Measurements from ENCODE around the gene ZDHHC11.
"Not testable (repeated sequence)": the region's sequence is repeated elsewhere in the genome, so short reads cannot be mapped to it uniquely, and the experiment has no call there.

The ZDHHC11 gene

DNA sequence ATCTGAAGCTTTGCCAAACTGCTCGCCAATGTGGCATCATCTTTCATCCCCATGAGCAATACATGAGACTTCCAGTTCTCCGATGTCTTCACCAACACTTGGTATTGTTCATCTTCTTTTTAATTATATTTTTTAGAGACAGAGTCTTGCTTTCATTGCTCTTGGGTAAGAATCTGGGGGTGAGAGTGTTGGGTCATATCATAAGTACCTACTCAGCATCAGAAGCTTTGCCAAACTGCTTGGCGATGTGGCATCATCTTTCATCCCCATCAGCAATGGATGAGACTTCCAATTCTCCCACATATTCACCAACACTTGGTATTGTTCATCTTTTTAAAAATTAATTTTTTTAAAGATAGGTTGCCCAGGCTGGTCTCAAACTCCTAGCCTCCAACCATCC lies 35.3 kb downstream of the ZDHHC11 start:
- DNase-seq (ENCODE audit: low read depth in 2 of 3, low spot score in 1 of 3) = no peak

DNA sequence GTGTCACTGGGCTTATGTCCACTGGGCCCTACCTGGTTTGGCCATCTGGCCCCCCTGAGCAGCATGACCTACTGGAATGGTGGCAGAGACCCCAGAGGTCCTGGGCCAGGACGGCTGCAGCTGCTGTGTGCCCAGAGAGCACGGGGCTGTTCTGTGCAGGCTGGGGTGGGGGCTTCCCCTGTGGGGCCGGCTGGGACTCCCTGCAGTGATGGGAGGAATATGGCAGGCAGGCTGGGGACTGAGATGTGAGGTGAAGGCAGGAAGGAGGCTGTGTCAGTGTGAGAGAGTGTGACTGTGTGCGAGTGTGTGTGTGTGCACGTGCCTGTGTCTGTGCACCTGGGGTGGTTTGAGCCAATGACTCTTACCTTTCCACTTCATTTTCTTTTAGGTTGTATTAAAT lies 37.2 kb downstream of the ZDHHC11 start:
- not testable (repeated sequence) for DNase-seq (ENCODE audit: low read depth in 2 of 3, low spot score in 1 of 3)

DNA sequence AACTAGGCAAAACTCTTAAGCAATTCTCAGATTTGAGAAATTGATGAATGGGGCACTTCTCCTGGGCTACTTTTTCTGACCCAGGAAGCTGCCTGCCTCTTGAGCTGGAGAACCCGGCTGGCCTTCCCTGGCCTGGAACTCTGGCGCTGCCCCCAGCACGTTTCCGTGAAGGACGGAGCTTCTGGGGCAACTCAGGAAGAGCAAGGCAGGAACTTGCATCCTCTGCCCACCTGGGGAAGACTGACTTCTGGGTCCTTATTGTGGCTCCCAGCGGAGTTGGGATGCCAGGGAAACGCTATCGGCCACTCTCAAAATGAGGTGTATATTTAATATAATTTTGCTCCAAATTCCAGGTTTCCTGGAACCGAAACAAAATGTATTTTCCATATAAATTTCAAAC lies 39.4 kb downstream of the ZDHHC11 start:
- not testable (repeated sequence) for DNase-seq (ENCODE audit: low read depth in 2 of 3, low spot score in 1 of 3)

DNA sequence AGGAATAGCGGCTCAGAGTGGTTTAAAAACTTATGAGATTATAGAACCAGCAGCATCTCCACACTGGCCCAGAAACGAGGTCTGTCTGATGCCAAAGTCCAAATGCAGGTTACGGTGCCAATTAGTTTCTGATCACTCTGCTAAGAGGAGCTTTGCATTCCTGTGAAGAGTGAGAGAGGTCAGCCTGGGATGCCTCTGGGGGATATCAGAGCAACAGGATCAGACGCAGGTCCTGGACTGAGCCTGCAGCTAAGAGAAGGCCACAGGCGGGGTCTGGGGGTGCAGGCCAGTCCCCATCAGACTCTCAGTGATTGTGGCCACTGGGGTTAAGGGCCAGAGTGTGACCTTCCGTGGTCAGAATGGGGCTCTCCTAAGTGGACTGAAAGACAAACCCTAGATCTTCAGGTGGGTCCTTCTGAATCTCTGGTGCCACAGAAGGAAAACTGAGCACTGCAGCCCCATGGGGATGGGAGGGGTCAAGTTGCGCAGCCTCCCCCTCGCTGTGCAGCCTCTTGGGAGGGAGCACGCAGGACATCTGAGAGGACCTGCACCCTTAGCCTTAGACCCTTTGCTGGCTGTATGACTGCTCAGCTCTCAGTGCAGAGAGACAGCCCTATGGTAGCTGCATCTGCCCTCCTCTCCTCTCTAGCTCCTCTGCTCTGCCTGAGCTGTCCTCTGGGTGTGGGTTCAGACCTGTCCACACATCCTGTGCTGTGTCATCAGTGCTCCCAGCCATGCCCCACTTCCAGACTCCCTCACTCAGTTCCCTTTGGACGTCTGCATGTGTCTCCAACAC lies 42.9 kb downstream of the ZDHHC11 start:
- not testable (repeated sequence) for DNase-seq (ENCODE audit: low read depth in 2 of 3, low spot score in 1 of 3)

DNA sequence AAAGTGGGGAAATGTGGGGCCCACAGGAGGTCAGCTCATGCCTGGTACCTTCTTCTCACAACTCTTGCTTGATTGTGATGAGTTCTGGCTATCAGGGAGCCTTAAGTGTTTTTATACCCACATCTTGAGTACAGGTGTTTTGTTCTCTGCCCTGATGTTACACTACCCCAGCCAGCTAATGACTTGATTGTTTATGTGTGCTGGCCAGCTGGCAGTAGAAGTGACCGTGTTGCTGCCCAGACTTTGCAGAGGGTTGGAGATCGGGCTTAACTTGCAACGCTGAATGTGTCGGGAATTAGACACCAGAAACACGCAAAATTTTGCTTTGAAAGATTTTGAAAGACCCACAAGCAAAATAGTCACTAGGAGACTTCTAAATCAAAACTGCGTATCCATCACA lies 49.3 kb downstream of the ZDHHC11 start:
- no peak for DNase-seq (ENCODE audit: low read depth in 2 of 3, low spot score in 1 of 3)

DNA sequence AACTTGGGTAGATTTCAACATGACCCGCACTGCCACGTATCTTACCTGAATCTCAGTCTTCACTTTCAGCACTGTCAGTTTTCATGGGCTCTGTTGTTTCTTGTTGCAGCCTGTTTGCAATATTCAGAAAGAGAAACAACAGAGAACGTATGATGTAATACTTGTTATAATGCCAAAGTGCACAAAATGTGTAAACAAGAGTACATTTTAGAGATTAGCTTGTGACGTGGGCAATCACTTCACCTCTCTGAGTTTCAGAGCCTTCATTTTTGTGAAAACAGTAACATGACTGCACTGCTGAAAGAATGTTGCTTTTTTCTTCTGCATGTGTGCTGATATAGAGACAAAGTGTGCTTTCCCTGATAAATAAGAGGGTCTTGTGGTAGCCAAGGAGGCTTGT lies 49.7 kb downstream of the ZDHHC11 start:
- DNase-seq (ENCODE audit: low read depth in 2 of 3, low spot score in 1 of 3) = not testable (repeated sequence)

DNA sequence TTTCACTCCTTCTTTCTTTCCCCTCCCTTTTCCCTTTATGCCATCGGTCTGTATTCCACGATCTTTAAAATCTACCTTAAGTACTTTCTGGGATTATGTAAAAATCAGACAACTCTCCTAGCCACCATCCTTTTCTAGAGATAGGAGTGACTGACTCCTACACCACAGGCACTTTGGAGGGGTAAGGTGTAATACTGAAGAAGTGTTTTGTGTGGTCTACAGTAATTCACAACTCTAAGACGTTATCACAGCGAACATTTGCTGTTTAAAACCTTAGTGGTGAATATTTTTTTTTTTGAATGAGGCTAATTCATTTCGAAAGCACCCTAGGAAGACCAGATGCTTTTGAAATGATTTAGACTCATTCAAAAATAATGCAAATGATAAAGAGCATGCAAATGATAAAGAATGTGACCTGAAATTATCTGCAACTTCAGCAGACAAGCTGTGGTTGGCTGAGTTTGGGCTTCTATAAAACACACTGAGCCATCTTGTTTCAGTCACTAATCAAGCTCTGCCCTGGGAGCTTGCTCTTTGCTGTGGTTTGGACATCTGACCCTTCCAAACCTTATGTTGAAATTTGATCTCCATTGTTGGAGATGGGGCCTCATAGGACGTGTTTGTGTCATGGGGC lies 52.2 kb downstream of the ZDHHC11 start:
- DNase-seq (ENCODE audit: low read depth in 2 of 3, low spot score in 1 of 3) = not testable (repeated sequence)

DNA sequence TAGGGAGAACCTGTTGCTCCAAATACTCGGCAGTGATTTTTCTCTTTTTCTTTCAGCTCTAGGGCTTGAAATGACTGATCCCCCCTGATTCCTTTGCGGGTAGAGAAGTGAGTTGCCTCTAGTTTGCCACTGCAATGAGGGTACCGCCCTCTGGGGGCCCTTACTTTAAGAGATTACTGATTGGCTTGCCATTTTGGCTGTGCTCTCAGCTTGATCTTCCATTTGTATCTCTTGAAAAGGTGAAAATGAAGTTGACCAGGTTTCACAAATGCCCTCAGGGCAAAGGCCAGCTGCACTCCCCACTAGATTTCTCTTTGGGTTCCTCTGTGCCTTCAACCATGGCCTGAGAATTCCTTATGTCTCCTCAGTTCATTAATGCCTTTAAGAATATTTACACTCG lies 52.8 kb downstream of the ZDHHC11 start:
- DNase-seq (ENCODE audit: low read depth in 2 of 3, low spot score in 1 of 3) = not testable (repeated sequence)

DNA sequence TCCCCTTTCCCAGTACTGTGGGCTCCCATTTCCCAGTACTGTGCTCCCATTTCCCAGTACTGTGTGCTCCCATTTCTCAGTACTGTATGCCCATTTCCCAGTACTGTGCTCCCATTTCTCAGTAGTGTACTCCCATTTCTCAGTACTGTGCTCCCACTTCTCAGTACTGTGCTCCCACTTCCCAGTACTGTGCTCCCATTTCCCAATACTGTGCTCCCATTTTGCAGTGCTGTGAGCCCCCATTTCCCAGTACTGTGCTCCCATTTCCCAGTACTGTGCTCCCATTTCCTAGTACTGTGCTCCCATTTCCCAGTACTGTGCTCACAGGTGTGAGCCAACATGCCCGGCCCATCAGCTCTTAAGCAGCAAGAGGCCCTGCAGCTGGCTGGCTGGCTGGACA lies 54.9 kb downstream of the ZDHHC11 start:
- not testable (repeated sequence) for DNase-seq (ENCODE audit: low read depth in 2 of 3, low spot score in 1 of 3)

DNA sequence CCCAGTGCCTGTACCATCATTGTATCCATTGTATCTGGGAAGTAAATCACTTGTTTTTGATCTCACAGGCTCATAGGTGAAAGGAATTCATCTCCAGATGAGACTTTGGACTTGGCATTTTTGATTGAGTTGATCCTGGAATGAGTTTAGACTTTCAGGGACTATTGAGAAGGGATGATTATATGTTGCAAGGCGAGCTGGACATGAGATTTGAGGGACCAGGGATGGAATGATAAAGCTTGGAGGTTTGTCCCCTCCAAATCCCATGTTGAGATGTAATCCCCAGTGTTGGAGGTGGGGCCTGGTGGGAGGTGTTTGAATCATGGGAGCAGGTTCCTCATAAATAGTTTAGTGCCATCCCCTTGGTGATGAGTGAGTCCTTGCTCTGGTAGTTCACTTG lies 55.8 kb downstream of the ZDHHC11 start:
- not testable (repeated sequence) for DNase-seq (ENCODE audit: low read depth in 2 of 3, low spot score in 1 of 3)

DNA sequence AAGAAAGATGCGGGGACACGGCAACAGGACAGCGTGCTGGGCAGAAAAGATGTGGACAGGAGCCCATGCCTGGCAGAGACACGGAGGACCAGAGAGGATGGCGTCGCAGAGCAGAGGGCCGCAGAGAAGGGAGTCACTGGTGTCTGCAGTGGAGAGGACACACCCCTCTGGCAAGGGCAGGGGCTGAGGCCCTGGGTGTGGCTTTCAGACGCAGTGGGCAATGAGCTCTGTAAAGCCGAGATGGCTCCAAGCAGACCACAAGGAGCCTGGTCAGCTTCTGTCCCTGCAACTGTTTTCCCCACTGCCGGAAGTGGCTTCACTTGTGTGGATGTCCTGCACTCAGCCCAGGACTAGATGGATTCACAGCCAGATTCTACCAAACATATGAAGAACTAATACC lies 62.1 kb downstream of the ZDHHC11 start:
- DNase-seq (ENCODE audit: low read depth in 2 of 3, low spot score in 1 of 3) = not testable (repeated sequence)

DNA sequence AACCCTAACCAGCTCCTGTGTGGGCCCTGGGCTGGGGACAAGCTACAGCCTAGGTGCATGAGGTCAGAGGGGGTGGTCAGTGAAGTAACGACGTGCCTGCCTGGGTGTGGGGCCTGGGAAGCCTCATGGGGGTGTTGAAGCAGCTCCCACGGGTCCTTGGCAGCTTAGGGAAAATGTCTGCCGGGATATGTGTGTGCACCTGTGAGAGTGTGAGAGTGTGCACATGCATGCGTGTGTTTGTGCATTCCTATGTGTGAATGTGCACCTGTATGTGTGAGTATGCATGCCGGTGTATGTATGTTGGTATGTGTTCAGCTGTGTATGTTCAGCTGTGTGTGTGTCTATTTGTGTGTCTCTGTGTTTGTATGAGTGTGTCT lies 62.9 kb downstream of the ZDHHC11 start:
- DNase-seq (ENCODE audit: low read depth in 2 of 3, low spot score in 1 of 3) = not testable (repeated sequence)

DNA sequence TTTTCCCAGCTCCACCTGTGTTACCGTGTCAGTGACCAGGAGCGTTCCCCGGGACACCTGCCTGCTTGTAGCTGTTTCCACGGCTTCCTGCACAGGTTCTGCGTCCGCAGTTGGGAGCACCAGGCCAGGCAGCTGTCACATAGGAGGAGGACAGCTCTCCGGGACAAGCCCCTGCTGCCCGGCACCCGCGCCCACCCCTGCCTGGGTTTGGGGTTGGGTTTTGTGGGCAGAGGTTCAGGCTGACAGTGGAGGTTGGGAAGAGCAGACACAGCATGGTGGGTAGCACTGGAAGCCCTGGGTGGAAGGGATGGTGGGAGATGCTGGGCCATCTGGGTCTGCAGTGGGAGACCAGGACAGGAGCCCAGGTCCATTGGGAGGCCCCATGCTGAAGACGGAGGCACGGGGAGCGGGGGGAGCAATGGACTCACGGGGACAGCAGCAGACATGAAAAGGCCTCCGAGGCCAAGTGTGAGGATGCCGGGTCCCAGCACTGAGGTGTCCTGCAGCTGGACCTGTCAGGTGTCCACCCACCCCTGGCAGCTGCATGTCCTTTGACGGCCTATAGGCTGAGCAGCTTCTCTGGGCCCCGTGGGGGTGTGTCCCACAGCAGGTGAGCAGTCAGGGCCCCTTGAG lies 63.4 kb downstream of the ZDHHC11 start:
- not testable (repeated sequence) for DNase-seq (ENCODE audit: low read depth in 2 of 3, low spot score in 1 of 3)

DNA sequence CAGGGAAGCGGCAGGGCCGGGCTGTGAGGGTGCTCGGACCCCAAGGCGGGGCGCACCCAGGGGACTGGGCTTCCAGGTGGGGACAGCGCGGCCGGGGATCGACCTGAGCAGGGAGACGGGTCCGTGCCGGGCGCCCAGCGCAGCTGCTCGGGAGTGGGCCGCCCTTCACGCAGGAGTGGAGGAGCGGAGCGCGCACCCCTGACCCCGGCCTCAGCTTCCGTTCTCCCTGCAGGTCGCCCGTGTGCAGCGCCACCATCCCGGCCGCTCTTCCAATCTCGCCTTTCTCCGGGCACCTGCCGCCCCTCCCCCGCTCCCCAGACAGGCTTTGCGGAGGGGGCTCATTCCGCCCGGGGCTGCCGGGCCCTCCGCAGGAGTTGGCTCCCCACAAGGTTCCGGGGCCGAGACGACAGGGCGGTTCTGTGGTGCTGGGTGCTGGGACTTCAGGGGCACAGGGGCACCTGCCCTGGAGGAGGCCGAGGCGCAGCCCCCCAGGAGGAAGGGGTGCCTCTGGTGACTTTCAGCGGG lies 65.5 kb downstream of the ZDHHC11 start:
- not testable (repeated sequence) for DNase-seq (ENCODE audit: low read depth in 2 of 3, low spot score in 1 of 3)

DNA sequence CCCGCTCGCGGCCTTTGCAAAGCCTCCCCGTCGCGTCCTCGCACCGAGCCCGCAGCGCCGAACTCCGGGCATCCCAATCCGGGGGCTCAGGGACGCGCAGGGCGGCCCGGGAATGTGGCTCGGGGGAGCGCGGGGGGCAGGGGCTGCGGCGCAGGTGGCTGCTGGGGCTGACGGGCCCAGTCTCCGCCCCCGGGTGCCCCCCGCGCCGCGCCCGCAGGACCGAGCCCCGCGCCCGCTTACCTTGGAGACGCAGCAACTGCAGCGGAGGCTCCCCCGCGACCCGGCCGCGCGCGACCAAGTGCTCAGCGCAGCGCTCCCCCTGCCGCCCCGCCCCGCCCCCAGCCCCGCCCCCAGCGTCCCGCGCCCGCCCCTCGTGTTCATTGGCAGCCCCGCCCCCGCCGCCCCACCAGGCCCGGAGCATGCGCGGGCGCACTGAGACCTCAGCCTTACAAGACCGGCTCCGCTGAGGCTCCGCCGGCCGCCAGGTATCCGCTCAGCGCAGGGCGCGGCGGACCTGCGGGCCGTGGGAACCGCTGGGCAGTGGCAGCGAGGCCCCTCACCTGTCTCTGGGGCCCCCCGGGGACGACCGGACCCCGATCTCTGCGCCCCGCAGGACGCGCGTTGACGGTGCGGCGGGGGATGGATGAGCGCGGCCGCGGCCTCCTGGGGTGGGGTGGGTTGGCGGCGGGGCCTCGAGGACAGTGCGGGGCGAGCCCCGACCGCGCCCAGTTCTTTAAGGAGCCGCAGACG lies 66.2 kb downstream of the ZDHHC11 start, which contains the start of gene ZDHHC11B:
ZDHHC11B (minus strand) TSS at position 302 of the 750 bp plus-strand sequence. CDS start 17,810 bp downstream, outside the sequence.
- DNase-seq (ENCODE audit: low read depth in 2 of 3, low spot score in 1 of 3) = peak; percentile 81 to 95 (median 84)

DNA sequence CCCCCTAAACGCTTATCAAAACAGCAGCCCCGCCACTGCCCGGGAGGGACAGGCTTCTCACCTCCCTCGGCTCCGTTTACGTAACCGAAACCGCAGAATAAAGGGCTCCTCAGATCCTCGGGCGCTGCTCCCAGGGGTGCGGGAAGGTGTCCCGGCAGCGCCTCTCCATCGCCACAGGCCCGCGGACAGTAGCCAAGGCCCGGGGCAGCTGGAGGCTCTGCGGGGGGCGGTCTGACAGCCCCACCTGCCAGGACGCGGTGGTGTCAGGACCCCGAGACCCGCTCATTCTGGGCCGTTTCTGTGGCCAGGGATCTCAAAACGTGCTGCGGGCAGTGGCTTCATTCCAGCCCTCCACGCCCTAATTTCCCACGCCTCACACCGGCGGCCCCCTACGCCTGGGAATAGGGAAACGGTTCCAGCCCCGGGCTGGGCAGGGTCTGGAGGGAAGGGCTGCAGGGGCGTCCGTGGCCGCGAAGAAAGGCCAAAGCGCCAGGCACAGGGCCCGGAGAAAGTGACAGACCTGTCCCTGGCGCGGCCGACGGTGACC lies 66.8 kb downstream of the ZDHHC11 start:
- not testable (repeated sequence) for DNase-seq (ENCODE audit: low read depth in 2 of 3, low spot score in 1 of 3)

DNA sequence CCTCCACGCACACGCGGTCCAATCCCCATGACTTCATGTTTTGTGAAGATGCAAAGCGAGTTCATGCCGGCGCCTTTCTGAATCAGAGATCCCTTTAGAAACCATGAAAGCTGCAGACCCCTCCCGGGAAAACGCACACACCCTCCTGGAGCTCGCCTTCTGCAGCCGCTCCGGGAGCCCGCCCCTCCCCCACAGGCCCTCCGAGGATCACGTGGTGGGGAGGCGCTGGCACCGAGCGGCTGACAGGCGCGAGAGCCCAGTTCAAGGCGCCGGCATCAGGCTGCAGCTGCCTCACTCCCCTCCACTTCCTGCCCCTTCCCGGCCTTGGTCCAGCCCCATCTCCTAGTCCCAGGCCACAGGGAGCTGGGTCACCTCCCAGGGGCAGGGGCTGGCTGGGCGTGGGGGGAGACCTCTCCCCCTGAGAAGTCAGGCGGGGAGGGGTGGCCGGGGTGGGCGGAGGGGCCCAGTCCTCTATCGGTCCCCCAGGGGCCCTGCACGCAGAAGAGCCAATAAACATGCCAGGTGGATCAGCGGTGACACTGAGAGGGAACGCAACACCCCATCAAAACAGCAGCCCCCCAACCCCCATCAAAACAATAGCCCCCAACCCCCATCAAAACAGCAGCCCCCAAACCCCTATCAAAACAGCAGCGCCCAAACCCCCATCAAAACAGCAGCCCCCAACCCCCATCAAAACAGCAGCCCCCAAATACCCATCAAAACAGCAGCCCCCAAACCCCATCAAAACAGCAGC lies 67.6 kb downstream of the ZDHHC11 start:
- not testable (repeated sequence) for DNase-seq (ENCODE audit: low read depth in 2 of 3, low spot score in 1 of 3)

DNA sequence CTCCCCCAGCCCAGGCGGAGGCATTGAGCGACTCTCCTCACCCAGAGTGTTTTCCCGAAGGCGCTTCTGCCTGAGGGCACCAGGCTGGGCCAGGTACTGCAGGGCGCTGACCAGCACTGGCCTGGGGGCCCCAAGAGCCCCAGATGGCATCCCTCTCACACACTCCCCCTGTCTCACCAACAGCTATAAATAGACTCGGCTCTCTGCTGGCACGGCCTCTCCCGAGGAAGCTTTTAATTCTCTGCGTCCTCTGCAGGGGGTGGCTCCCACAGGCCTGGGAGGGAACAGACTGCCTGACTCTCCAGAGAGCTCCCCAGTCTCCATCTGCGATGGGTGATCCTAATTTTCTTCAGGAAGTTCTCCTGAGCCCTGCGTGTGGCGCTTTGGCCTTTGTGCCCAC lies 68.4 kb downstream of the ZDHHC11 start:
- not testable (repeated sequence) for DNase-seq (ENCODE audit: low read depth in 2 of 3, low spot score in 1 of 3)

DNA sequence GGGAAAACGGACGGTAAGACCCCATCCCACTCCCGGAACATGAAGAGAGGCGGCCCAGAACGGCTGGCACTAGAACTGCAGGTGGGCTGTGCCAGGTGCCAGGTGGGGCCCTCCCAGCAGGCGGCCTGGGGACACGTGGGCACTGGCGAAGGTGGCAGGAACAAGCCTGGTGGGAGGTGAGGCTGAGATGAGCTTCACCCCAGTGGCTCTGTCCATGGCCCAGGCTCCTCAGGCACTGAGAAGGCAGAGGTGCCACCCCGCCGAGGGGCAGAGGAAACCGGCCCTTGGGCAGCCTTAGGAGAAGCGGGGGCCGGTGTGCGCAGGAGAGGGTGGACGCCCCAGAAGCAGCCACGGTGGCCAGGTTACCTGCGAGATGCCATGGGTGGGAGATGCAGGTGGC lies 70.2 kb downstream of the ZDHHC11 start:
- not testable (repeated sequence) for DNase-seq (ENCODE audit: low read depth in 2 of 3, low spot score in 1 of 3)

DNA sequence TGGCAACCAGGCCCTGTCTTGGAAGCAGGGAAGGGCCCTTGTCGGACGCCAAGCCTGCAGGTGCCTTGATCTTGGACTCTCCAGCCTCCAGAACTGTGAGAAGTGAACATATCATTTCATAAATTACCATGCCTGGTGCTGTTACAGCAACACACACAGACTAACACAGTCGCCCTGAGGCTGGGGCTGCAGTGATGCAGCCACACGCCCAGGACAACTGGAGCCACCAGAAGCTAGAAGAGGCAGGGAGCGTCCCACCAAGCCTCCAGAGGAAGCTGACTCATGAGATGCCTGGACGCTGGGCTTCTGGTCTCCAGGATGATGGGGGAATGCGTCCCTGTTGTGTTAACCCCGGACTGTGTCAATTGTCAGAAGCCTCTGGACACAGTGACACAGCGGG lies 71.8 kb downstream of the ZDHHC11 start:
- DNase-seq (ENCODE audit: low read depth in 2 of 3, low spot score in 1 of 3) = not testable (repeated sequence)

All from stimulated activated CD4-positive, alpha-beta T cell treated with anti-CD3 and anti-CD28 coated beads, Interleukin-12 subunit alpha, Interleukin-12 subunit beta, amount 100 ng/mL, for 48 hours (primary cell).